GM18907 (cell line): ENCODE results near the gene MAP1B.
A peak's percentile ranks its signal among the peaks of the same experiment; 100 is the strongest.

Experiments used
- ATAC-seq: cut with Tn5 transposase; IDR thresholded peaks from one replicate; pipeline ENCODE4 v1.9.1; 2021; ENCODE audit warnings: mild to moderate bottlenecking, moderate library complexity; ENCODE audit not compliant: unreplicated experiment

MAP1B gene

DNA sequence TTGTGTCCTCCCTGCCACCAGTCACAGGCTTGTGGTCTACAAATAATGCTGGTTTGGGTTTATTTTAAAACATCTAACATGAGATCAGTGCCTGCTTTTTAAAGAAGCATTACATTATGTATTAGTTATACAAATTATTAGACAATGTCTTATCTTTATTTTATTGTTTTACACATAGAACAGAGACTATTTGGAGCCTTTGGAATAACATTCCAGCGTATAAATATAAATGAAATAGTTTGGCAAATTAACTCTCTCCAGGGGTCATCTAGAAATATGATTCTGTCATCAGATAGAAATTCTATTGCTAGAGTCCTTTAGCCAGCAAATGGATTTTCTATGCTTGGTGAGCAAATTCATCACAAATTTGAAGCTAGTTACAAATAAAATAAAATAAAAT, 22.4 kb downstream of the MAP1B start:
- ATAC-seq, result no peak

- ATAC-seq, result no peak
These were observed 23.1 kb downstream of the MAP1B start for GRCh38 chr5:72130351-72130761.

GRCh38 chr5:72133212-72133990, 26.1 kb downstream of the MAP1B start:
- no peak for ATAC-seq

GRCh38 chr5:72134226-72134899, 27.1 kb downstream of the MAP1B start:
- ATAC-seq, result no peak

DNA sequence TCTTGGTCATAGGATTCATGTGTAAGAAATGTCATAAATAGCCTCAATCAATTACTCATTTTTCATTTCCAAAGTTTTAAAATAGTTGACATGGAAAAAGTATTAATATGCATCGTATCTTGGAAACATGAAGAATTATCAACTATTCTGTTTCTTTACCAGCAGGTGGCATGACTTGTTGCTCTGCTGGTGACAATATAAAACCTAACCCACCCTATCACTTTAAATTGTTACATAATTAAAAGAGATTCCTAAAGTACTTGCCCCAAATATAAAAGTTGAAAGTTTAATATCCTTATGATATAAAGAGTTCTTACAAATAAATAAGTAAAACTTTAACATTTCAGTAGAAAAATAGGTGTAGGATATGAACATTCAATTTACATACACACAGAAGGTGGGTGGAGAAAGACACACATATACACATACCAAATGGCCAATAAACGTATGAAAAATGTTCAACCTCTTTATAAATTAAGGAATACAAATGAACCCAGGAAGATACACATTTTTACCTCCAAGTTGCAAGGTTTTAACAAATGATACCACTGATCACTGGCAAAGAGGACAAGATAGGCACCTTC, 30.6 kb downstream of the MAP1B start:
- no peak for ATAC-seq

- peak; percentile 74 for ATAC-seq
These were observed 31.8 kb downstream of the MAP1B start for GRCh38 chr5:72138943-72139521.

GRCh38 chr5:72140711-72141110, 33.4 kb downstream of the MAP1B start:
- ATAC-seq, result no peak

DNA sequence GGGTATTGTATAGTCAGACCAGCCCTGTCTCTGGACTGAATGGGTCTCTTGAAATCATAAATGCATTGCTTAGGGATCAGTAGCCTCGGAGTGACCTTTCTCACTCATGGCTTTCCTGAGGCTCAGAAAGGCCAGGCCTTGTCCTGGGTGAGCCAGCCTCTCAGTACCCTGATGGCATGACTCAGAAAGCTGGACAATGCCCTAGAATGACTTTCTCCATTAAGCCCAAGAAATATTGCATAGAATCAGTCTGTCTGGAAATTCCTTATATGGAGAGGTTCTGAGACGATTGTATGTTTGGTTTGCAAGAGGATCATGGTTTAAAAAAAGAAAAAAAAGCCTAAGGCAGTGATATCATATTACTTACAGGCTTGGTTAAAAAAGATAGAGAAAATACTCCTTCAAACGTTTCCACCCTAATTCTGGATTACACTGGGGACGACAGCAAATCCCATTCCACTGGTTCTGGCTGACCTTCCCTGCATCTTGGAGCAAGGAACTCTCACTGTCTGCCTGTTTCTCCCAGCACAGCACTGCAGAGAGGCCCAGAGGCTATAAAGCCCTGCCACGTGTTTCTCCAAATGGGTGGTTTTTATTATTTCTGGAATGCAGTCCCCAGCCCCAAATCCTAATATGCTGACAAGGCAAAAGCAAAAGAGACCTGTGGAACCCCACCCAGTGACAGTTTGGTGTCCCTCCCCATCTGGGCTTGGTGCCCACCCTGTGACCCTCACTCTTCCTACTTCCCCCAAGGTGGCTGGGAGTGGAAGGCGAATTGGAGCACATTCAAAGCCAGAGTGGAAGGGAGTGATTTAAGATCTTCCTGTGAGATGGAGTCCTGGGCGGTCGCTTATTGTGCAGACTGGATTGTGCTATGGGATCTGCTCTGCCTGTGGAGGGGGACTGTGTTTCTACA, 34.4 kb downstream of the MAP1B start:
- ATAC-seq, result no peak

GRCh38 chr5:72144762-72145161, 37.5 kb downstream of the MAP1B start:
- ATAC-seq, result no peak

DNA sequence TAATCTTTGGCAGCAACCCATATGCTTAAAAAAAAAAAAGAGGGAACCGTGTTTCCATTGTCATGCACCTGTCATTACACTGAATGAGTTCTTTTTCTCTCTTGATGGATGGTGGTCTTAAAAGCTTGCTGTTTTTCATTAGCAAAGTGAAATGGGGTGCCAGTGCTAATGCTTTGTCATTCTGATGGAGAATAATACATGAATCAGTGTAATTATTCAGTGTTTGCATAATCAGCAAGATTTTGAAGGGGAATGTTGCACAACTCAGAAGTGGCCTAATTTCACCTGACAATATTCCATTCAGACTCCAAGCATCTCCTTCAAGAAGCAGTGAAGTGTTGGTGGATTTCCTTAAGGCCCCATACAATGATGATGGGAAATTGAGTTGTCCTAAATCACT, 38.1 kb downstream of the MAP1B start:
- no peak for ATAC-seq

DNA sequence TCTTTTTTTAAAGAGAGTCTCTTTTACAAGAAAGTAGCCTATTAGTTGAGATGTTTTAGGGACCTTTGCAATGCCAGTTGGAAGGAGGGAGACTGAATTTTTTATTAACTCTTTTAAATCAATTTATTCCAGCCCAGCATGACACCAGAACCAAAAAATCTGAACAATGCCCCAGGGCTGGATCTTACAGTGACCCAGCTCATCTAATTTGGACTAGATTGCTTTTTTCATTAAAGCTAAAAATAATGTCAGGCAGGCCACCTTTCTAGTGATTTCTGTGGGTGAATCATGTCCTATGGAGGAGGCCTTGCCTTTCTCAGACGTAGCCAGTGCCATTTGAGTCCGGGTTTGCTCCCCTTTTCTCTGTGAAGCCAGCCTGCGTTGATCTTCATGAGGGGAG, 38.8 kb downstream of the MAP1B start:
- ATAC-seq, result no peak

DNA sequence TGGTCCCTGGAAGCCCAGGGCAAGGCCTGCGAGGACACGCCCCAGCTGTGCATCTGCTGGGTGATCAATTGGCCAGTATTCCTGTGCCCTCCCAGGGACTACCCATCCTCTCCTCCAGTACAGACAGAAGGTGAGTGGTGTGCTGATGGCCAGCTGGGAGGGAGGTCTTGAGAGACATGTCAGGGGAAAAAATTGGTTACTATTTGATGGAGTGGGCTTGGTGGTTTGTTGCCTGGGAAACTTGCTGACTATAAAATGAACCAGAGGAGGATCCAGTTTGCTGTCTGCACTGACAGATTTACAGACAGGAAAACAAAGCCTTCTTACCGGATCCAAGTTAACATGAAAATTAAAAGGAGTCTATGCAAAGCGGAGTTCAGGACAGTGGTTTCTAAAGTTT, 40.3 kb downstream of the MAP1B start:
- no peak for ATAC-seq

GRCh38 chr5:72149742-72150141, 42.5 kb downstream of the MAP1B start:
- no peak for ATAC-seq

GRCh38 chr5:72151169-72151568, 43.9 kb downstream of the MAP1B start:
- ATAC-seq, result no peak

DNA sequence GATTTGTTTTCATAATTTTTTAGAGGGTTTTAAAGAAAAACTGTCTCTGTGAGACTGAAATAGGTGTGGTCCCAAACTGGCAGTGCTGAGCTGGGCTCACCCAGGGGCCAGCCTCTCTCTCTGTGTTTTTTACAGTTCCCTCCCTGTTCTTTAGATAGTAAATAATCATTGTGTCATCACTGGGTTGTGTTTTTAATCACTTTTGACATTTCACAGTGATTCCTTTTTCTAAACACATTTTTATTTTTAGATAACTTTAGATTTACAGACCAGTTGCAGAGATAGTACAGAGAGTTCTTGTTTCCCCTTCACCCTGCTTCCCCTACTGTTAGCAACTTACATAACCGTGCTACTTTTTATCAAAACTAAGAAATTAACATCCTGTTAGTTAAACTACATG, 44.4 kb downstream of the MAP1B start:
- ATAC-seq, result no peak

DNA sequence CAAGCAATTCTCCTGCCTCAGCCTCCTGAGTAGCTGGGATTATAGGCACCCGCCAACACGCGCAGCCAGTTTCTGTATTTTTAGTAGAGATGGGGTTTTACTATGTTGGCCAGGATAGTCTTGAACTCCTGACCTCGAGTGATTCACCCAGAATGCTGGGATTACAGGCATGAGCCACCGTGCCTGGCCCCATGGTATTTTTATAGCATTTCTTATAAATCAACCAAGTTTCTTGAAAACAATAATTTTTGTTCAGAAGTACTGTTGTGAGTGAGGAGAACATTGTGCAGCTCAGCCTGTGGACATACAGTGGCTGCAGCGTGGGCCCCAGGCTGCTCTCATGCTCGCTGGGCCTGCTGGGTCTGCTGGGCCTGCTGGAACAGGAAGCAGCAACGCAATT, 45.3 kb downstream of the MAP1B start:
- no peak for ATAC-seq

DNA sequence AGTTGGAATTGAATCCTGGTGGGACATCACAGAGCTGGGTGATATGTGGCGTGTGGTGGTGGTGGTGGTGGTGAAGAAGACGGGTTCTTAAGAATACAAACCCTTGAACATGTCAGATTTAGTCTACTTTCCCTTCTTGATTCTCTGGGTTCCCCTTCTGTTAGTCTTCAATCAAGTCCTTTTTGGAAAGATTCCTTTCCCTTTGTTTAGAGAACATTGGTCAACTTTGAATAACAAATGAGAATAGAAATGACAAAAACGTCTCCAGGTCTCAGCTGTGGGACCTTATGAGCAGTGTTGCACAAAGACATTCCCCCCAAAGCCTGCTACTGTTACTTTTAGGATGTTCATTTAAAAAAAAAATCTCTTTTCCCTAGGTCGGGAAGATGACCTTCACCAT, 46.3 kb downstream of the MAP1B start:
- ATAC-seq, result no peak

- no peak for ATAC-seq
These were observed 46.9 kb downstream of the MAP1B start for GRCh38 chr5:72154076-72154756.

- ATAC-seq, result no peak
These were observed 49.8 kb downstream of the MAP1B start for GRCh38 chr5:72156946-72157624.

DNA sequence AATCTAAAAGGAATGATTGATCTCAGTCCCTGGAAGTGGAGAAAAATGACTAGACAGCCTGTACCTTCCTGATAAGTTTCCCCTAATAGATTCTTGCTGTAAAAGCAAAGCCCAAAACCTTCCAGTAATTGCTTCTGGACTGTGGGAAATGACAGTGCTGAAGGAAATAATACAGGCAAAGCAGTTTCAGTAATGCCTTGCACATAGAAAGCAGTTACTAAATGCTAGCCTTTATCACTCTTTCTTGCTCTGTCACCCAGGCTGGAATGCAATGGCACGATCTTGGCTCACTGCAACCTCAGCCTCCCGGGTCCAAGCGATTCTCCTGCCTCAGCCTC, 50.3 kb downstream of the MAP1B start:
- ATAC-seq, result no peak
